Breast epithelium (tissue), 3 donors: ENCODE results near the gene TOM1L1.

Experiments
- POLR2A ChIP-seq: fragments of 450-650 bp; IDR thresholded peaks from one replicate; pipeline ENCODE4 v1.6.1; 2016; ENCODE audit warnings: antibody characterized with exemption, mild to moderate bottlenecking, moderate library complexity
- TF ChIP-seq, protein P1 (sequence below), 3 donors: fragments of 450-650 bp; IDR thresholded peaks; one replicate each; pipeline ENCODE4 v1.5.1; 2016 to 2017; ENCODE audit warnings: antibody characterized with exemption in 3 of 3, mild to moderate bottlenecking in 3 of 3, moderate library complexity in 3 of 3

GRCh38 chr17:54924405-54924804 is 23.8 kb downstream of the TOM1L1 start:
- TF ChIP-seq, protein P1, sequence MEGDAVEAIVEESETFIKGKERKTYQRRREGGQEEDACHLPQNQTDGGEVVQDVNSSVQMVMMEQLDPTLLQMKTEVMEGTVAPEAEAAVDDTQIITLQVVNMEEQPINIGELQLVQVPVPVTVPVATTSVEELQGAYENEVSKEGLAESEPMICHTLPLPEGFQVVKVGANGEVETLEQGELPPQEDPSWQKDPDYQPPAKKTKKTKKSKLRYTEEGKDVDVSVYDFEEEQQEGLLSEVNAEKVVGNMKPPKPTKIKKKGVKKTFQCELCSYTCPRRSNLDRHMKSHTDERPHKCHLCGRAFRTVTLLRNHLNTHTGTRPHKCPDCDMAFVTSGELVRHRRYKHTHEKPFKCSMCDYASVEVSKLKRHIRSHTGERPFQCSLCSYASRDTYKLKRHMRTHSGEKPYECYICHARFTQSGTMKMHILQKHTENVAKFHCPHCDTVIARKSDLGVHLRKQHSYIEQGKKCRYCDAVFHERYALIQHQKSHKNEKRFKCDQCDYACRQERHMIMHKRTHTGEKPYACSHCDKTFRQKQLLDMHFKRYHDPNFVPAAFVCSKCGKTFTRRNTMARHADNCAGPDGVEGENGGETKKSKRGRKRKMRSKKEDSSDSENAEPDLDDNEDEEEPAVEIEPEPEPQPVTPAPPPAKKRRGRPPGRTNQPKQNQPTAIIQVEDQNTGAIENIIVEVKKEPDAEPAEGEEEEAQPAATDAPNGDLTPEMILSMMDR (IDR thresholded peaks at IDR 0.05) = no peak
- no peak for TF ChIP-seq POLR2A
